Glomerular visceral epithelial cell (primary cell): ENCODE data around the gene RBBP8NL.

ENCODE experiments used
- DNase-seq: peaks from one replicate; pipeline ENCODE4 v3.0.0-alpha.2; 2016; ENCODE audit errors: extremely low spot score

Gene RBBP8NL

GRCh38 chr20:62392621-62393334 lies 34.6 kb downstream of the RBBP8NL start:
- no peak for DNase-seq

- DNase-seq = no peak
These were observed 35.3 kb downstream of the RBBP8NL start for GRCh38 chr20:62392077-62392418.

- no peak for DNase-seq
These were observed 35.9 kb downstream of the RBBP8NL start for GRCh38 chr20:62391165-62392076.

GRCh38 chr20:62390317-62391164 lies 36.8 kb downstream of the RBBP8NL start:
- no peak for DNase-seq

GRCh38 chr20:62389601-62390087 lies 37.7 kb downstream of the RBBP8NL start:
- DNase-seq = no peak

- no peak for DNase-seq
These were observed 38.3 kb downstream of the RBBP8NL start for GRCh38 chr20:62388839-62389600.

- DNase-seq = no peak
These were observed 39.3 kb downstream of the RBBP8NL start for GRCh38 chr20:62387933-62388635.

- DNase-seq = no peak
These were observed 40.0 kb downstream of the RBBP8NL start for GRCh38 chr20:62387219-62387913.

GRCh38 chr20:62386383-62387218 lies 40.7 kb downstream of the RBBP8NL start, which contains the start of gene RPS21:
Gene RPS21 (plus strand): TSS chr20:62387103. CDS start chr20:62387339, 236 bp downstream.
- peak; percentile 92 for DNase-seq

GRCh38 chr20:62382306-62383198 lies 44.8 kb downstream of the RBBP8NL start:
- peak; percentile 84 for DNase-seq

- no peak for DNase-seq
These were observed 45.5 kb downstream of the RBBP8NL start for GRCh38 chr20:62381842-62382241.

GRCh38 chr20:62381202-62381797 lies 46.0 kb downstream of the RBBP8NL start:
- DNase-seq = peak; percentile 75

GRCh38 chr20:62378215-62378614 lies 49.1 kb downstream of the RBBP8NL start:
- peak; percentile 62 for DNase-seq

- no peak for DNase-seq
These were observed 49.6 kb downstream of the RBBP8NL start for GRCh38 chr20:62377615-62378178.

- no peak for DNase-seq
These were observed 50.3 kb downstream of the RBBP8NL start for GRCh38 chr20:62377064-62377461.

GRCh38 chr20:62376112-62377063 lies 51.0 kb downstream of the RBBP8NL start:
- DNase-seq = peak; percentile 83
